GM12878 (cell line): ENCODE data around the gene SLC43A3. TPM values are rescaled to one million over a fixed set of nuclear protein-coding genes. Genes with fewer than 3 reads are reported as not detected.

Experiments used
- ATAC-seq: fragments of 200-7000 bp; cut with Tn5 transposase; 3 replicates; pipeline ENCODE4 v1.9.1; 2020; ENCODE audit warnings: mild to moderate bottlenecking, moderate library complexity
- BruUV-seq: library from RNA; stranded (reverse); fragments of 400-500 nt; replicated peaks from 2 replicates; lab custom pipeline; 2021; lab: Mats Ljungman, UMichigan
- CTCF ChIA-PET: fragments of 300-600 bp; sonication (Branson Sonifier 250); formaldehyde crosslinking; extraction: SDS; loops from one replicate; lab custom pipeline; 2021; ENCODE audit warnings: inconsistent platforms; lab: Yijun Ruan, JAX
- POLR2A ChIA-PET: fragments of 350-600 bp; formaldehyde crosslinking; extraction: SDS; loops from one replicate; lab custom pipeline; 2021; ENCODE audit warnings: inconsistent platforms; lab: Charles Lee
- RAD21 ChIA-PET: fragments of 300-600 bp; sonication (Branson Sonifier 250); formaldehyde crosslinking; loops from one replicate; lab custom pipeline; 2023; ENCODE audit warnings: antibody characterized with exemption; ENCODE audit not compliant: unreplicated experiment; lab: Charles Lee
- SMC1A ChIA-PET: fragments of 300-600 bp; sonication (Branson Sonifier 250); formaldehyde crosslinking; loops from one replicate; lab custom pipeline; 2023; ENCODE audit not compliant: unreplicated experiment, uncharacterized antibody; lab: Charles Lee
- DNase-seq: peaks from one replicate; pipeline ENCODE4 v3.0.0-alpha.2; 2011; ENCODE audit warnings: low read depth, low spot score
- FAIRE-seq: peaks from 3 replicates; lab custom pipeline; 2011; peaks lifted over from hg19 to GRCh38; lab: Jason Lieb, UNC
- H2AFZ ChIP-seq: 2 replicates; pipeline ENCODE4 v1.6.0; 2011; ENCODE audit warnings: low read depth, low read length, control low read depth; ENCODE audit not compliant: control insufficient read depth
- H3K27ac ChIP-seq: 2 replicates; pipeline ENCODE4 v1.5.1; 2011; ENCODE audit warnings: control low read depth; ENCODE audit not compliant: control insufficient read depth, insufficient read depth
- H3K27me3 ChIP-seq, 2 experiments: replicated peaks in 1 of 2; 2 replicates each; pipeline versions ENCODE4 v1.6.0 to v1.6.1; 2011; ENCODE audit warnings: low read length in 1 of 2; ENCODE audit not compliant: control insufficient read depth in 2 of 2, insufficient read depth in 2 of 2
- H3K36me3 ChIP-seq, 2 experiments: 2 replicates each; pipeline ENCODE4 v1.5.1; 2011; ENCODE audit warnings: low read length in 1 of 2; ENCODE audit not compliant: control insufficient read depth in 2 of 2, insufficient read depth in 2 of 2
- H3K4me1 ChIP-seq: 2 replicates; pipeline ENCODE4 v1.6.1; 2011; ENCODE audit warnings: mild to moderate bottlenecking, low read length, moderate library complexity, mixed read lengths; ENCODE audit not compliant: control insufficient read depth, insufficient read depth
- H3K4me2 ChIP-seq: 2 replicates; pipeline ENCODE4 v1.6.0; 2011; ENCODE audit warnings: control low read depth; ENCODE audit not compliant: control insufficient read depth, insufficient read depth
- H3K4me3 ChIP-seq: fragments of 200-600 bp; sonication (generic); 2 replicates; pipeline ENCODE4 v1.5.1; 2016
- H3K79me2 ChIP-seq: 2 replicates; pipeline ENCODE4 v1.6.0; 2011; ENCODE audit warnings: low read length; ENCODE audit not compliant: control insufficient read depth, insufficient read depth
- H3K9ac ChIP-seq: 2 replicates; pipeline ENCODE4 v1.8.0; 2011; ENCODE audit warnings: low read length, control low read depth, mixed read lengths; ENCODE audit not compliant: control insufficient read depth, insufficient read depth
- H3K9me3 ChIP-seq: replicated peaks from 3 replicates; pipeline ENCODE4 v1.5.1; 2011; ENCODE audit warnings: mild to moderate bottlenecking, low read length; ENCODE audit not compliant: control insufficient read depth, insufficient read depth
- H4K20me1 ChIP-seq: 2 replicates; pipeline ENCODE4 v1.6.0; 2011; ENCODE audit not compliant: control insufficient read depth, insufficient read depth
- BACH1 ChIP-seq: fragments of 450-650 bp; IDR thresholded peaks from 2 replicates; pipeline ENCODE4 v1.6.1; 2017; ENCODE audit warnings: mild to moderate bottlenecking, borderline replicate concordance
- CREM ChIP-seq: IDR thresholded peaks from 2 replicates; pipeline ENCODE4 v1.6.1; 2014; ENCODE audit warnings: antibody characterized with exemption, low read depth
- ELK1 ChIP-seq: IDR thresholded peaks from 2 replicates; pipeline ENCODE4 v1.6.1; 2012; ENCODE audit warnings: low read depth, low read length, improper control_type of control experiment
- IKZF2 ChIP-seq, 2 experiments: fragments of 450-650 bp; IDR thresholded peaks; 2 replicates each; pipeline ENCODE4 v1.6.1; 2017; ENCODE audit warnings: mild to moderate bottlenecking in 2 of 2, moderate library complexity in 2 of 2
- KAT2A ChIP-seq: conservative IDR thresholded peaks from 2 replicates; pipeline ENCODE4 v1.6.1; 2011; ENCODE audit warnings: low read depth, low read length; ENCODE audit not compliant: control insufficient read depth
- NFIC ChIP-seq: IDR thresholded peaks from 2 replicates; pipeline ENCODE4 v1.6.1; 2012; ENCODE audit warnings: low read depth, mild to moderate bottlenecking, inconsistent platforms, low read length, moderate library complexity
- NR2F1 ChIP-seq: fragments of 450-650 bp; conservative IDR thresholded peaks from 2 replicates; pipeline ENCODE4 v1.6.1; 2017; ENCODE audit warnings: mild to moderate bottlenecking
- POLR2AphosphoS5 ChIP-seq: IDR thresholded peaks from 2 replicates; pipeline ENCODE4 v1.6.1; 2011; ENCODE audit warnings: mild to moderate bottlenecking, low read length, inconsistent platforms
- RFX5 ChIP-seq: IDR thresholded peaks from 2 replicates; pipeline ENCODE4 v1.6.1; 2011; ENCODE audit warnings: low read depth, low read length, improper control_type of control experiment
- WGBS: methylation state at CpG from one replicate; pipeline ENCODE4 v1.1.6; 2016; ENCODE audit warnings: low lambda C conversion rate; ENCODE audit not compliant: insufficient replicate concordance, insufficient coverage; ENCODE audit errors: missing lambda C conversion rate; 5-methylcytosine and 5-hydroxymethylcytosine counted together
- in situ Hi-C: fragments of 300-500 bp; cut with MboI; formaldehyde crosslinking; loops from 9 replicates; pipeline ENCODE4 v1.14.3; 2018; ENCODE audit warnings: mixed read lengths
- intact Hi-C: fragments of 100-400 bp; cut with micrococcal nuclease; formaldehyde crosslinking; loops from one replicate; pipeline ENCODE4 v1.14.2; 2022; ENCODE audit not compliant: unreplicated experiment
- polyA plus RNA-seq, 11 experiments: library from polyadenylated mRNA; depleted of rRNA in 4 of 11; unstranded in 6 of 11; stranded (reverse) in 5 of 11; fragments of >200 nt; fragmentation: Nextera tagmentation in 4 of 11; fragmentation: Illumina TruSeq in 1 of 11; extraction: Ambion mirVana in 4 of 11; extraction: Trizol in 1 of 11; gene quantifications; 1 replicate in 1 of 11; 2 replicates in 10 of 11; pipeline versions ENCODE4 v1.2.1 to v1.2.3, GENCODE V29; 2011 to 2016; ENCODE audit warnings: inconsistent platforms in 2 of 11, missing spikeins in 2 of 11, low read depth in 1 of 11
- total RNA-seq, 4 experiments: library from RNA; depleted of rRNA in 3 of 4; stranded (reverse); fragments of >200 nt in 3 of 4; fragmentation: Illumina TruSeq in 1 of 4; extraction: Trizol in 1 of 4; gene quantifications; 2 replicates each; pipeline versions ENCODE4 v1.2.1 to v1.2.3, GENCODE V29; 2013 to 2021
- TF ChIP-seq, protein P1 (sequence below): fragments of 450-650 bp; IDR thresholded peaks from 2 replicates; pipeline ENCODE4 v1.6.1; 2016; ENCODE audit warnings: mild to moderate bottlenecking
- TF ChIP-seq, protein P2 (sequence below), 3 experiments: IDR thresholded peaks in 2 of 3; conservative IDR thresholded peaks in 1 of 3; 2 replicates each; pipeline ENCODE4 v1.5.1; 2011; ENCODE audit warnings: low read depth in 3 of 3, low read length in 3 of 3, mild to moderate bottlenecking in 3 of 3, control low read depth in 2 of 3, moderate library complexity in 2 of 3, inconsistent platforms in 1 of 3, mixed read lengths in 1 of 3; ENCODE audit not compliant: control insufficient read depth in 2 of 3, insufficient read depth in 1 of 3; ENCODE audit errors: extremely low read depth in 1 of 3

The SLC43A3 gene
- total and polyA plus RNA-seq, 10 of the 15 experiments (the other 5 are each of a cell fraction or from before 2014, with no cell fraction given), result 37.5 to 237 (median 132) TPM

DNA sequence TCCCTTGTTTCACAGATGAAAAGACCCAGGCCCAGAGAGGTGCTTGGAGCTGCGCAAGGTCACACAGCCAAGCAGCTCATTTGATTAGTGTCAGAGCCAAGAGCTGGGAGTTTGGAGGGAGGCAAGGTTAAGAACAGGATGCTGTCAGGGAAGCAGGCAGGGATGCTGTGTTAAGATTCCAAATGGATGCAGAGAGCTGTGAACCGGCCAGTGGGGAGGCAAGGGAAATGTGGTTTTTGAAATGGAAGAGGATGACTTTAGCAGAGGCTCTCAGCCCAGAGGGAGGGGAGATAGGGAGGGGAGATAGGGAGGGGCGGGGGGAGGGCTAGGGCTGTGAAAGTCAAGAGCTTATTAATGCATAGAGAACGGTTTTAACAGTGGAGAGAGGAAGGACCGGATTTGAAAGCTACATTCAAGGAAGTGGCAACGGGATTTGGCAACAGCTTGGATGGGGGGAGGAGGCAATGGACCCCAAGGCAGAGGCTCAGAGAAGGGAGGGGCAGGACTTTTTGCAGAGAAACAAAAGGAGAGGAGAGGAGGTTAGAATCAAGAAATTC lies 46.4 kb upstream of the SLC43A3 start:
- BruUV-seq, result no TSS peak
- H3K9me3 ChIP-seq, result no peaks in the 10 kb centered on the region
- no peak overlapping the region for H3K9ac ChIP-seq
- no peak for DNase-seq
- SMC1A ChIA-PET, result interaction anchor here (0.9 to 2.2 kb wide), 4 partner anchors 11 to 43 kb away, joined by 3 to 19 read pairs (median 4); partner anchors contain the start of gene RTN4RL2
- POLR2A ChIA-PET, result no interaction called here
- TF ChIP-seq POLR2AphosphoS5 (no peak), IKZF2 (IDR thresholded peaks at IDR 0.05) (no peak), CREM (no peak), NFIC (no peak)
- TF ChIP-seq, protein P1, sequence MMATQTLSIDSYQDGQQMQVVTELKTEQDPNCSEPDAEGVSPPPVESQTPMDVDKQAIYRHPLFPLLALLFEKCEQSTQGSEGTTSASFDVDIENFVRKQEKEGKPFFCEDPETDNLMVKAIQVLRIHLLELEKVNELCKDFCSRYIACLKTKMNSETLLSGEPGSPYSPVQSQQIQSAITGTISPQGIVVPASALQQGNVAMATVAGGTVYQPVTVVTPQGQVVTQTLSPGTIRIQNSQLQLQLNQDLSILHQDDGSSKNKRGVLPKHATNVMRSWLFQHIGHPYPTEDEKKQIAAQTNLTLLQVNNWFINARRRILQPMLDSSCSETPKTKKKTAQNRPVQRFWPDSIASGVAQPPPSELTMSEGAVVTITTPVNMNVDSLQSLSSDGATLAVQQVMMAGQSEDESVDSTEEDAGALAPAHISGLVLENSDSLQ, result no peak
- TF ChIP-seq, all 136 proteins: peak for 0
- peaks cover 24% of the 10 kb centered on the region for H3K4me1 ChIP-seq
- intact Hi-C loops (no loop called here), in situ Hi-C loops (no loop called here)
- no peak overlapping the region for H3K4me3 ChIP-seq
- 40% methylated on average over 6 of the region's 6 CpGs for WGBS
- ATAC-seq (no peak), FAIRE-seq (no peak)
- H4K20me1 ChIP-seq, result no peaks in the 10 kb centered on the region
- no peak overlapping the region for H2AFZ ChIP-seq
- H3K36me3 ChIP-seq, result no peaks in the 10 kb centered on the region
- H3K4me2 ChIP-seq, result no peak overlapping the region
- H3K27me3 ChIP-seq, result no peaks in the 10 kb centered on the region
- H3K79me2 ChIP-seq, result no peaks in the 10 kb centered on the region
- ChIA-PET CTCF (interaction anchor here (0.8 to 7.2 kb wide), 13 partner anchors 7 to 171 kb away, joined by 3 to 101 read pairs (median 5); partner anchors contain the start of gene RTN4RL2), RAD21 (interaction anchor here (1.0 to 3.5 kb wide), 6 partner anchors 9 to 128 kb away, joined by 3 to 18 read pairs (median 5); partner anchors contain the start of gene RTN4RL2)
- H3K27ac ChIP-seq, result no peak overlapping the region

DNA sequence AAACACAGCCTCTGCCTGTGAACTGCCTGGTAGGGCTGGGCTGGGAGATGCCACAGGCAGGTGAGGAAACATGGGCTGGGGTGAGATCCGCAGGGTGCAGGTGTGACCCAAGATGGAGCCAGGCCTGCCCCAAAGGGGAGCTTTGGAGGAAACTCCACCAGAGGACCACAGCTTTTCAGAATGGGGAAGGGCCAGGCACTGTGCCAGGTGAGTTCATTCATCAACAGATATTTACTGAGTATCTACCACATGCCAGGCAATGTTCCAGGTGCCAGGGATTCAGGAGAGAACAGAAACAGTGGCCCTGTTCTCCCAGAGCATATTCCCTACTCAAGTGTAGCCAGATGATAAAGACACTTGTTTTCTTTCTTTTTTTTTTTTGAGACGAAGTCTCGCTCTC lies 44.6 kb upstream of the SLC43A3 start:
- CTCF ChIA-PET, result interaction anchor here (0.7 to 7.2 kb wide), 5 partner anchors 11 to 981 kb away, joined by 3 to 101 read pairs (median 19); partner anchors contain the start of gene RTN4RL2
- ATAC-seq (no peak), DNase-seq (no peak), FAIRE-seq (no peak)
- Histone ChIP-seq H2AFZ (no peak overlapping the region), H3K9ac (no peak overlapping the region), H3K9me3 (no peaks in the 10 kb centered on the region), H3K27ac (no peak overlapping the region), H3K36me3 (no peaks in the 10 kb centered on the region), H4K20me1 (no peaks in the 10 kb centered on the region), H3K4me2 (no peak overlapping the region), H3K4me3 (no peak overlapping the region), H3K4me1 (peaks cover 17% of the 10 kb centered on the region), H3K79me2 (no peaks in the 10 kb centered on the region), H3K27me3 (no peaks in the 10 kb centered on the region)
- no TSS peak for BruUV-seq
- WGBS, result 100% methylated on average over 1 of the region's 3 CpGs
- intact Hi-C loops, result no loop called here
- SMC1A ChIA-PET, result no interaction called here
- POLR2A ChIA-PET, result no interaction called here
- in situ Hi-C loops, result no loop called here
- RAD21 ChIA-PET, result interaction anchor here (2.6 kb wide), 1 partner anchor 14 kb away, joined by 18 read pairs; no protein-coding TSS in a partner anchor
- TF ChIP-seq, protein P2, sequence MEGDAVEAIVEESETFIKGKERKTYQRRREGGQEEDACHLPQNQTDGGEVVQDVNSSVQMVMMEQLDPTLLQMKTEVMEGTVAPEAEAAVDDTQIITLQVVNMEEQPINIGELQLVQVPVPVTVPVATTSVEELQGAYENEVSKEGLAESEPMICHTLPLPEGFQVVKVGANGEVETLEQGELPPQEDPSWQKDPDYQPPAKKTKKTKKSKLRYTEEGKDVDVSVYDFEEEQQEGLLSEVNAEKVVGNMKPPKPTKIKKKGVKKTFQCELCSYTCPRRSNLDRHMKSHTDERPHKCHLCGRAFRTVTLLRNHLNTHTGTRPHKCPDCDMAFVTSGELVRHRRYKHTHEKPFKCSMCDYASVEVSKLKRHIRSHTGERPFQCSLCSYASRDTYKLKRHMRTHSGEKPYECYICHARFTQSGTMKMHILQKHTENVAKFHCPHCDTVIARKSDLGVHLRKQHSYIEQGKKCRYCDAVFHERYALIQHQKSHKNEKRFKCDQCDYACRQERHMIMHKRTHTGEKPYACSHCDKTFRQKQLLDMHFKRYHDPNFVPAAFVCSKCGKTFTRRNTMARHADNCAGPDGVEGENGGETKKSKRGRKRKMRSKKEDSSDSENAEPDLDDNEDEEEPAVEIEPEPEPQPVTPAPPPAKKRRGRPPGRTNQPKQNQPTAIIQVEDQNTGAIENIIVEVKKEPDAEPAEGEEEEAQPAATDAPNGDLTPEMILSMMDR (IDR thresholded peaks at IDR 0.05 in 2 of 3, conservative IDR thresholded peaks at IDR 0.05 in 1 of 3; ENCODE audit: control insufficient read depth in 2 of 3, extremely low read depth in 1 of 3, insufficient read depth in 1 of 3, low read depth in 3 of 3, low read length in 3 of 3), result no peak
- TF ChIP-seq KAT2A (no peak), ELK1 (no peak), NR2F1 (no peak), RFX5 (no peak), BACH1 (no peak)
